Heart left ventricle (tissue), 13 donors: Measurements from ENCODE around the gene SQOR.

Experiments
- CTCF ChIP-seq, 12 donors: fragments of 200-600 bp; sonication (generic) in 4 of 12; IDR thresholded peaks; one replicate each; pipeline versions ENCODE4 v1.5.0 to v1.8.0; 2018 to 2022; ENCODE audit warnings: antibody characterized with exemption in 12 of 12, mild to moderate bottlenecking in 5 of 12
- POLR2A ChIP-seq, 2 donors: fragments of 450-650 bp; IDR thresholded peaks; one replicate each; pipeline ENCODE4 v1.6.1; 2017; ENCODE audit warnings: antibody characterized with exemption in 2 of 2, mild to moderate bottlenecking in 2 of 2, moderate library complexity in 2 of 2
- donor health status: ischemic (EF 13 %, LVEDD 7.1; RV severe dilation, severe dysfunction).
- donor health status: DM: no; HTN: yes; CAD: no.
- donor health status: DM: no; HTN: no; CAD: no.
- donor health status: ischemic (EF 25% LVEDD 6.9; RV normal size, moderate dysfunction).
- donor health status: ischemic (EF 25% LVEDD 5.7; RV mildly dilated, moderate dysfunction).
- donor health status: ischemic (EF 35%, LVEDD 5.7; RV mildly dilated, moderate dysfunction).
- donor health status: nonischemic (EF 11% LVEDD 7.7; RV severe dilation, severe dysfunction).
- donor health status: DM: yes; HTN: yes; CAD: no.
- donor health status: PGD.
- donor health status: ischemic (EF 29% LVEDD 5.4; RV normal size, mild dysfunction).
- donor health status: nonischemic (EF 23%, LVEDD 6.1; RV moderate dilation, normal function).

GRCh38 chr15:45667002-45667401, 32.2 kb downstream of the SQOR start:
- TF ChIP-seq CTCF (IDR thresholded peaks at IDR 0.05) = no peak
- TF ChIP-seq POLR2A (IDR thresholded peaks at IDR 0.05) = no peak
